ENCODE results near the gene CSMD2.

Gene CSMD2

DNA sequence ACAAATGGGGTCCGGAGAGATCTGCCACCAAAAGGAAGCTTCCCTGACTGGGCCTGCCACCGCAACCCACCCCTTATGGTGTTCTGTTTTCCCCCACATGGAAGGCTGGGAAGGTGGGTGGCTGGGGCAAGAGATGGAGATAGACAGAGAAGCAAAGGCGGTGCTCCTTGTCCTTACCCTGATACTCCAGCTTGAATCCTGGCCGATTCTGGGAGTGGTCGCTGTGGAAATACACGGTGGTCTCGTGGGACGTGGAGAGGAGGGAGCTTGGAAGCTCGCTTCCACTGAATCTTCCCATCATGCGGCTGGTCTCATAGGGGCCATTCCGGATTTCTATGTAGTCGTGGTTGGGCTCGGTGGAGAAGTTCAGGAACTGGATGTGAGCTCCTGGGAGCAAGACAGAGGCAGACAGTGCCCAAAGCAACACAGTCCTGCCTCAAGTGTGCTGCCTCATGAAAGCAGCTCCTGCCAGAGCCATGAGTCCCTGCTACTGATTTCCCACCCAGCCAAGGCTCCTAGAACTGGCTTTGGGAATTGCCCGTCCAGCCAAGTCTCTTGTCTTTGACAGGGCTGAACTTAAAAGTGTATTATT lies 554.1 kb downstream of the CSMD2 start:
- peaks cover 10% of the 10 kb centered on the region; the same call in 1 of the 2 replicates for H3K27me3 ChIP-seq (ENCODE audit: low read depth)

DNA sequence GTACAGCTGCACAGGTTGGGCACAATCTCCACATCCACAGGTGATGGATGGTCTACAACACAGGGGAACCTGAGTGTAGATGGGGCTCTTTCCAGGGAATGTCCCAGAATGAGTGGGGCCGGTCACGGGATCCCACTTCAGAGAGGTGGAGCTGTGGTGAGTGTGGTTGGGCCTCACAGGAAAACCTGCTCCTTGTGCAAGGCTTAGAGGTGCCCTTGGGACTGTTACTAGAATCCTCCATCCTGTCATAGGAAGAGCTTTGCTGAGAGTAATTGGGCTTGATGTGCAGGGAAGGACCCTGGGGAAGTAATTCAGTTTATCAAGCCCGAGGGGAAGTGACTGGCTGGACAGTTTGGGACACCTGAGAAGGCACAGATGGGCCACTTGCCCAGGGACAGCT lies 554.6 kb downstream of the CSMD2 start:
- H3K9me3 ChIP-seq, result no peaks in the 10 kb centered on the region
- no peak overlapping the region for H3K4me3 ChIP-seq
- no peak for DNase-seq (ENCODE audit: low spot score in 2 of 2)
- H3K27me3 ChIP-seq (ENCODE audit: low read depth), result peaks cover 10% of the 10 kb centered on the region; the same call in 1 of the 2 replicates
- no peaks in the 10 kb centered on the region for H3K36me3 ChIP-seq (replicated peaks)
- H3K4me1 ChIP-seq, result no peaks in the 10 kb centered on the region
- in situ Hi-C loops (cut with MboI; ENCODE audit: low sequenced_read_pairs), result loop anchor here (10.0 to 25.0 kb wide), 2 partner anchors 316 to 473 kb away; no protein-coding TSS in a partner anchor

More for the DNA sequence above, 554.1 kb downstream of the CSMD2 start:
- Histone ChIP-seq H3K4me1 (no peaks in the 10 kb centered on the region), H3K9me3 (no peaks in the 10 kb centered on the region), H3K36me3 (replicated peaks) (no peaks in the 10 kb centered on the region), H3K4me3 (no peak overlapping the region)
- in situ Hi-C loops (cut with MboI; ENCODE audit: low sequenced_read_pairs), result loop anchor here (10.0 to 25.0 kb wide), 2 partner anchors 316 to 474 kb away; no protein-coding TSS in a partner anchor
- no peak for DNase-seq (ENCODE audit: low spot score in 2 of 2)

DNA sequence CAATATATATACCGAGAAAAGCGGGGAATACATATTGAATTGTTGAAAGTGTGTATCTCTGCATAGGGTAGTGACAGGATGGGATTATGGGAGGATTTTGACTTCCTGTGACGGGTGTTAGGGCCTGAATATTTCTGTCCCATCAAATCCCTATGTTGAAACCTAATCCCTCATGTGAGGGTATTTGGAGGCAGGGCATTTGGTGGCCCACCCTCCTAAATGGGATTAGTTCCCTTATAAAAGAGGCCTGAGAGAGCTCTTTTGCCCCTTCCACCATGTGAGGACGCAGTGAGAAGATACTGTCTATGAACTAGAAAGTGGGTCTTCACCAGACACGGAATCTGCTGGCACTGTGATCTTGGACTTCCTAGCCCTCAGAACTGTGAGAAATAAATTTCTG lies 555.3 kb downstream of the CSMD2 start:
- in situ Hi-C loops (cut with MboI; ENCODE audit: low sequenced_read_pairs), result loop anchor here (10.0 to 25.0 kb wide), 2 partner anchors 315 to 472 kb away; no protein-coding TSS in a partner anchor
- Histone ChIP-seq H3K9me3 (no peaks in the 10 kb centered on the region), H3K4me3 (no peak overlapping the region)

DNA sequence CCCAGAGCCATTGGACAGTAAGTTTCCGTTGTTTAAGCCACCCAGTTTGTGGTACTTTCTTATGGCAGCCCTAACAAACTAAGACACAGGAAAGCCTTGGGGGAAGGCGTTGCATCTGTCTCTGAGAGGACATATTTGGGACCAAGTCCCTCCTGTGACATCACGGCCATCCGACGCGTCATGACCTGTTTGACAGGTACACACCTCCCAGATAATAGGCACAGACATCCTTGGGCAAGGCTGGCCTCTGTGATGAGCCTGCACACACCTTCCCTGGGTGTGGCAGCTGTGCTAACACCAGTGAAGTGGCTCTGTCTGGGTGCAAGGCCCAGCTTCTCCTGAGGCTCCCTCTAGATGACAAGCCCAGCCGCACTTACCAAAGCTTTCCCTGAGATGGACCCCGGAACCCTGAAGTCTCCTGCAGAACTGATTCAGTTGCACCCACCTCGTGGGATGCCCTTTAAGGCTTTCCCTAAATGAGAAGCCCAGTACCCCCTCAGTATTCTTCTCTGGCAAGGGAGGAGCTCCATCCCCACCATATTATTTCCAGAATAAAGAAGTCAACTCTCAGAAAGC lies 556.1 kb downstream of the CSMD2 start:
- DNase-seq (ENCODE audit: low spot score in 2 of 2), result no peak
- in situ Hi-C loops (cut with MboI; ENCODE audit: low sequenced_read_pairs), result loop anchor here (25.0 kb wide), 1 partner anchor 472 kb away; no protein-coding TSS in a partner anchor
- 0 out of 2 replicates have a peak, but pooled peaks cover 2% of the 10 kb centered on the region for H3K27me3 ChIP-seq (ENCODE audit: low read depth)

More for the DNA sequence above, 555.3 kb downstream of the CSMD2 start:
- H3K4me1 ChIP-seq, result no peaks in the 10 kb centered on the region
- H3K36me3 ChIP-seq (replicated peaks), result no peaks in the 10 kb centered on the region
- H3K27me3 ChIP-seq (ENCODE audit: low read depth), result 0 out of 2 replicates have a peak, but pooled peaks cover 4% of the 10 kb centered on the region
- DNase-seq (ENCODE audit: low spot score in 2 of 2), result no peak

DNA sequence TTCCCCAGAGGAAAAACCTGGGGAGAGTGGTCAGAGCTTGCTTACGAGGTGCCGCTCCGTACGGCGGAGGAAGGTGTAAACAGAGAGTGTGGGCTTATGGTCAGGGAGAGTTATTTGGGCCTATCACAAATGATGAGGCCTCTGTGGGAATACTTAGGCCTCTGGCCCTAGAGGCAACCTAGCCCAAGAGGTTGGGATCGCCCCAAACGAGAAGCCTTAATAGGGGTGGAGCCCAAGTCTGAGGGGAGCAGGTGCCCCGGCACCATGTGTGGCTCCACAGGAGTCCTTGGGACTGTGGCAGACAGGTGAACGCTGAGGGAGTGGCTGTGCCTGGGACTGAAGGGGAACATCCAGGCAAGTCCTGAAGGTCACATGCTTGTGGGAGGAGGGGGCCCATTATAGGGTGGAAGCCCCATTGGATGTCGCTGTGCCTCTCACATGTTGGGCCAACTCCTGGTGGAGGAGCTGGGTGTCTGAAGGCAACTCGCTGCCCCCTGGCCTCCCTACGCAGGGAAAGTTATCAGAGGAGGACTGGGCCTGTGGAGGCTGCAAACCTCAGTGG lies 557.5 kb downstream of the CSMD2 start:
- H3K36me3 ChIP-seq (replicated peaks), result no peaks in the 10 kb centered on the region
- no peak overlapping the region for H3K4me3 ChIP-seq
- no peak for DNase-seq (ENCODE audit: low spot score in 2 of 2)
- no peaks in the 10 kb centered on the region for H3K27me3 ChIP-seq (ENCODE audit: low read depth)
- no peaks in the 10 kb centered on the region for H3K9me3 ChIP-seq
- no peaks in the 10 kb centered on the region for H3K4me1 ChIP-seq
- in situ Hi-C loops (cut with MboI; ENCODE audit: low sequenced_read_pairs), result loop anchor here (25.0 kb wide), 1 partner anchor 470 kb away; no protein-coding TSS in a partner anchor

More for the DNA sequence above, 556.1 kb downstream of the CSMD2 start:
- Histone ChIP-seq H3K9me3 (no peaks in the 10 kb centered on the region), H3K4me1 (no peaks in the 10 kb centered on the region), H3K36me3 (replicated peaks) (no peaks in the 10 kb centered on the region), H3K4me3 (no peak overlapping the region)

DNA sequence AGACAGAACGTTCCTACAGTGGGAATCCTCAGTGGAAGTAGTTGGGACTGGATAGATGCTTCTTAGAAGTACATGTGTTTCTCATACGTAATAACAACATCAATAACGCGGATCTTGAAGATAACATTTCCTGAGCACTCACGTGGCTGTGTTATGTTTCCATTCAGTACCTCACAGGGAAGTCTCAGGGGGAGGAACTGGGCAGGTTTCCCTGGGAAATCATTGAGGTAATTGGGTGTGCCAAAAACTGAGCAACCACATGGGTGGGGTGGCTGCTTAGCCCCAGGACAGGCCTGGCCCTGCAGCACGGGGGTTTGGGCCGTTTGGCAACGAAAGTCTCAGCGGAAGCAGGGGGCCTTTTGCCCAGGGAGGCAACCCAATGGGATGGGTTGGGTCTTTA lies 558.8 kb downstream of the CSMD2 start:
- in situ Hi-C loops (cut with MboI; ENCODE audit: low sequenced_read_pairs), result loop anchor here (25.0 kb wide), 1 partner anchor 469 kb away; no protein-coding TSS in a partner anchor
- H3K4me3 ChIP-seq, result no peak overlapping the region
- H3K9me3 ChIP-seq, result no peaks in the 10 kb centered on the region
- no peaks in the 10 kb centered on the region for H3K36me3 ChIP-seq (replicated peaks)
- H3K4me1 ChIP-seq, result no peaks in the 10 kb centered on the region
- no peak for DNase-seq (ENCODE audit: low spot score in 2 of 2)
- H3K27me3 ChIP-seq (ENCODE audit: low read depth), result no peaks in the 10 kb centered on the region

DNA sequence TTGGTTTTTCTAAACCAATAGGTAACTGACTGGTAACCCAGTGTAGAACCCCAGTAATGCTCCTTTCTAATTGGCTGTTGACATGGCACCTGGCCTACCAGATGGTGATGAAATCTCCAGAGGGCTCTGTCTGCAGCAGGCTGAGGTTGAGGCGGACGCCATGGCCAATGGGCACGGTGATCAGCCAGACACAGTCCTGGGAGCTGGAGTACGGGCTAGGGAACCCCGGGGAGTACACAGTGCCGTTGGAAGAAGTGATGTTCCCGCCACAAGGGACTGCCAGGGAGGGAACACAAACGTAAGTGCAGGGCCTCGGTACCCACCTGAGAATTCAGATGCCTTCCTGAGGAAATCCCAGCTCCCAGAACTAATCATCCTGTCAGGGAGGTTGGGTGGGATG lies 562.8 kb downstream of the CSMD2 start:
- no peaks in the 10 kb centered on the region for H3K27me3 ChIP-seq (ENCODE audit: low read depth)
- in situ Hi-C loops (cut with MboI; ENCODE audit: low sequenced_read_pairs), result loop anchor here (25.0 kb wide), 1 partner anchor 465 kb away; no protein-coding TSS in a partner anchor
- H3K4me1 ChIP-seq, result no peaks in the 10 kb centered on the region
- H3K36me3 ChIP-seq (replicated peaks), result no peaks in the 10 kb centered on the region
- no peak for DNase-seq (ENCODE audit: low spot score in 2 of 2)
- H3K4me3 ChIP-seq, result no peak overlapping the region
- H3K9me3 ChIP-seq, result no peaks in the 10 kb centered on the region

DNA sequence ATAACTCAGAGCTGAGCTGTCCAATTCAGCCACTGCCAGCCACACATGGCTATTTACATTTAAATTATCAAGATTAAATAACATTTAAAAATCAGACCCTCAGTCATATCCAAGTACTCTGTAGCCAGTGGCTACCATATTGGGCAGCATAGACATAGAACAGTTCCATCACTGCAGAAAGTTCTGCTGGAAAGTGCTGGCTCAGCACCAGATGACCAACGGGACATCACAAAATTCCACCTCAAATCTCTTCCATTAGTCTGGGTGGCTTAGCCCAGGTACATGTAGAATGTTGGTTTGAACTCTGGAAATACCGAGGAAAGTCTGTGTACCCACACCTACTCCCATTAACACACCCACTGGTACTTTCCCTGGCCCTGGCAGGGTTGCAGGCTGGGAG lies 563.3 kb downstream of the CSMD2 start:
- no peaks in the 10 kb centered on the region for H3K4me1 ChIP-seq
- no peaks in the 10 kb centered on the region for H3K27me3 ChIP-seq (ENCODE audit: low read depth)
- no peak overlapping the region for H3K4me3 ChIP-seq
- H3K9me3 ChIP-seq, result no peaks in the 10 kb centered on the region
- DNase-seq (ENCODE audit: low spot score in 2 of 2), result no peak
- H3K36me3 ChIP-seq (replicated peaks), result no peaks in the 10 kb centered on the region
- in situ Hi-C loops (cut with MboI; ENCODE audit: low sequenced_read_pairs), result loop anchor here (25.0 kb wide), 1 partner anchor 464 kb away; no protein-coding TSS in a partner anchor

DNA sequence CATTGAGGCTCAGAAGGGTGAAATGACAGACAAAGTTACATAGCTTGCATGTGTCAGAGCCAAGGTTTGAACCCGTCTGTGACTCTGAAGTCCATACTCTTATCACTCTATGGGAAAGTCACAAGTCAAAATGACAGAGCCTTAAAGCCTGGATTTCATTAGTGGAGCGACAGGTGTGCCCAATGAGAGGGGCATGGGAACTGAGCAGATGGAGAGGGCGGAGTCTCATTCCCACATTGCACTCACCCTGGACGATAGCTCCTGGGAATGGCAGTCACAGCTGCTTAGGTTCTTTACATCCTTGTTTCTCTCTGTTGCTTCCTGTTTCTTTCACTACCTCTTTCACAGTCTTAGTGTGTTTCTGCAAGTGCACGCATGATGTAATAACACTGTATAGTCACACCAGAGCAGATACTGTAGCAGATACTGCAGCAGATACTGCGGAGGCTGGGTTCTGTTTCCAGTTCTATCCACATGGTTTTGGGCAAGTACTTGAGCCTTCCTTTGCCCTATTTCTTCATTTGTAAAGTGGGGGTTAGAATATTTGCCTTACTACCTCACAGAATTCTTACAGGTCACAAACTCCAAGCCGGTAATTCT lies 565.4 kb downstream of the CSMD2 start:
- Histone ChIP-seq H3K27me3 (ENCODE audit: low read depth) (no peaks in the 10 kb centered on the region), H3K9me3 (no peaks in the 10 kb centered on the region), H3K4me3 (no peak overlapping the region), H3K4me1 (no peaks in the 10 kb centered on the region), H3K36me3 (replicated peaks) (no peaks in the 10 kb centered on the region)
- in situ Hi-C loops (cut with MboI; ENCODE audit: low sequenced_read_pairs), result loop anchor here (25.0 kb wide), 1 partner anchor 462 kb away; no protein-coding TSS in a partner anchor
- DNase-seq (ENCODE audit: low spot score in 2 of 2), result no peak

DNA sequence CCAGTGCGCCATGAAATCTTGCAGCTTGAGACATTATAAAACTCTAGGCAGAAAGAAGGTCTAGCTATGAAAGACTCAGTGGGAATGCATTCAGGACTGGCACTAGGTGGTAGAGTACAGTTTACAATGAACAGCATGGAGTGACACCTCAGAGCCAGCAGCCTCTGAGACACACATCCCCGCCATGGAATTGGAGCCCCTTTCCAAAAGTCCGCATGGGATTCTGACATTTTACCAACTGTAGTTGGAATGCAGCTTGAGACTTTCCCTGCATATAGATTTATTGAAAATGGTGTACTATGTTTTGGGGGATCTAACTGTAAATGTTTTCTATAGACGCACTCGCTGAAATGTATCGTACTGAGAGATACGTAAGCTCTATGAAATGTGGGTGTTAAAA lies 576.3 kb downstream of the CSMD2 start:
- in situ Hi-C loops (cut with MboI; ENCODE audit: low sequenced_read_pairs), result no loop called here
- H3K27me3 ChIP-seq (ENCODE audit: low read depth), result peaks cover 10% of the 10 kb centered on the region
- DNase-seq (ENCODE audit: low spot score in 2 of 2), result no peak

DNA sequence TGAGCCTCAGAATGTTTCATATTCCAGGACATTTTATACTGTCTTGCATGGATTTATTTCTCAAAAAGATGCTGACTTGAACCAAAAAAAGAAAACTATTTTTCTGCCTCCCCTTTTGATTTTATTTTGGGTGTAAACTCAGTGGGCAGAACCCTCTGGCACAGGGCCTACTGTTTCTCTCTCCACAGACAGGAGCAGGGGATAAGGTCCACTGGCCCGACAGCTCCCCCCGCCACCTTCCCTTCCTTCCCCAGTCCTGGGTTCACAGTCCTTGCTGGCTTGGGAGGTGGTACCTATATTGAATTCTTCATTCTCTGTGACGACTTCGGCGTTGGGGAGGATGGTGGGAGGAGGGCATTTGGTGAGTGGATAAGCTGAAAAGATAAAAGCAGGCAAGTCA lies 578.2 kb downstream of the CSMD2 start:
- peaks cover 13% of the 10 kb centered on the region for H3K27me3 ChIP-seq (ENCODE audit: low read depth)
- in situ Hi-C loops (cut with MboI; ENCODE audit: low sequenced_read_pairs), result no loop called here
- no peaks in the 10 kb centered on the region for H3K4me1 ChIP-seq
- no peaks in the 10 kb centered on the region for H3K9me3 ChIP-seq
- DNase-seq (ENCODE audit: low spot score in 2 of 2), result no peak
- no peaks in the 10 kb centered on the region for H3K36me3 ChIP-seq (replicated peaks)
- H3K4me3 ChIP-seq, result no peak overlapping the region

More for the DNA sequence above, 576.3 kb downstream of the CSMD2 start:
- no peak overlapping the region for H3K4me3 ChIP-seq
- no peaks in the 10 kb centered on the region for H3K4me1 ChIP-seq
- no peaks in the 10 kb centered on the region for H3K9me3 ChIP-seq
- no peaks in the 10 kb centered on the region for H3K36me3 ChIP-seq (replicated peaks)

DNA sequence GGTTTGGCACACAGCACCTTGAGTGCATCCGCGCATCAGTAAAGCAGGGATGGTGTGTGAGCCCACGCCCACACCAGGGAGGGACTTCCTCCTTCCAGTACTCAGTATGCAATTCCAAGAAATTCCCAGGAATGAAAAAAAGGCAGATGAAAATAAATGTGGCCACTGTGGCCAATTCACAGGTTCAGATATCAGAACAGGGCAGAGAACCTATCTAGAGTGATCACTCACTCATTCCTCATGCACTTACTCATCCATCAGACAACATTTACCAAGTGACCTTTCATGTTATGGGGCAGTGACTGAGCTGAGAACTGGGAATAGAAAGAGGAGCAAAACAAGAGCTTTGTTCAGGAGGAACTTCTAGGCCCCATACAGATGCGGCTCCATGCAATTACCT lies 578.9 kb downstream of the CSMD2 start:
- H3K36me3 ChIP-seq (replicated peaks), result no peaks in the 10 kb centered on the region
- no peak overlapping the region for H3K4me3 ChIP-seq
- no peak for DNase-seq (ENCODE audit: low spot score in 2 of 2)
- no peaks in the 10 kb centered on the region for H3K4me1 ChIP-seq
- H3K9me3 ChIP-seq, result no peaks in the 10 kb centered on the region
- H3K27me3 ChIP-seq (ENCODE audit: low read depth), result peaks cover 13% of the 10 kb centered on the region
- in situ Hi-C loops (cut with MboI; ENCODE audit: low sequenced_read_pairs), result no loop called here

DNA sequence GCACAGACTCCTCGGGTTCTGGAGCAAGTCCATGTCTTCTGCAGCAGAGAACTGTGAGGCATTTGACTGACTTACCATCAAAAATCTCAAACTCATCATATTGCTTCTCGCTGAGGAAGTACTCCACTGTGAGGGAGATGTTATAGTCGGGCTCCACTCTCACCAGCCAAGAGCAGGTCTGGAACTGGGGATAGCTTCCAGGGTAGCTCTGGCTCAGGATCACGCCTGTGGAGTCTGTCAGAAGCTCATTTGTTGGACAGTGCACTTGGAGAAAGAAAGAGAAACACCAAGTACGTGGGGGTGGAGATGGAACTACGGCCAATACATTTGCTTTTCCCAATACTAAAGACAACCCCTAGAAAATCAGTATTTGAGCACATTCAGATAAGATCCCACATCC lies 581.5 kb downstream of the CSMD2 start:
- no peaks in the 10 kb centered on the region for H3K9me3 ChIP-seq
- no peaks in the 10 kb centered on the region for H3K36me3 ChIP-seq (replicated peaks)
- in situ Hi-C loops (cut with MboI; ENCODE audit: low sequenced_read_pairs), result no loop called here
- DNase-seq (ENCODE audit: low spot score in 2 of 2), result no peak
- H3K27me3 ChIP-seq (ENCODE audit: low read depth), result peaks cover 15% of the 10 kb centered on the region
- H3K4me3 ChIP-seq, result no peak overlapping the region
- no peaks in the 10 kb centered on the region for H3K4me1 ChIP-seq
